Measurements from ENCODE around the gene MSANTD1.
A peak's percentile ranks its signal among the peaks of the same experiment; 100 is the strongest.

MSANTD1 gene

GRCh38 chr4:3284734-3285557 lies 36.0 kb downstream of the MSANTD1 start:
- no peak for DNase-seq (ENCODE audit: low read depth, low spot score)
- Histone ChIP-seq H3K9ac (ENCODE audit: insufficient read length, low read depth) (no peak overlapping the region), H3K27me3 (ENCODE audit: insufficient read depth, insufficient read length) (peaks cover 5% of the 10 kb centered on the region)

GRCh38 chr4:3285558-3286334 lies 36.8 kb downstream of the MSANTD1 start:
- Histone ChIP-seq H3K9ac (ENCODE audit: insufficient read length, low read depth) (no peak overlapping the region), H3K9me3 (ENCODE audit: insufficient read depth, low read length) (no peaks in the 10 kb centered on the region), H3K4me1 (ENCODE audit: insufficient read depth, insufficient read length) (peaks cover 4% of the 10 kb centered on the region), H3K27me3 (ENCODE audit: insufficient read depth, insufficient read length) (peaks cover 13% of the 10 kb centered on the region), H3K4me3 (ENCODE audit: insufficient read length, low read depth) (no peak overlapping the region), H3K36me3 (ENCODE audit: insufficient read depth, insufficient read length, low read length) (no peaks in the 10 kb centered on the region)
- TF ChIP-seq YY1 (IDR thresholded peaks at IDR 0.05; ENCODE audit: insufficient read depth, insufficient read length) (no peak), SUZ12 (IDR thresholded peaks at IDR 0.05; ENCODE audit: extremely low read depth, insufficient read depth, insufficient read length) (no peak), ZNF274 (IDR thresholded peaks at IDR 0.05; ENCODE audit: low read depth, low read length) (no peak)
- DNase-seq (ENCODE audit: low read depth, low spot score) = no peak

More at GRCh38 chr4:3284734-3285557, 36.0 kb downstream of the MSANTD1 start:
- Histone ChIP-seq H3K36me3 (ENCODE audit: insufficient read depth, insufficient read length, low read length) (no peaks in the 10 kb centered on the region), H3K9me3 (ENCODE audit: insufficient read depth, low read length) (no peaks in the 10 kb centered on the region), H3K4me3 (ENCODE audit: insufficient read length, low read depth) (no peak overlapping the region), H3K4me1 (ENCODE audit: insufficient read depth, insufficient read length) (peaks cover 2% of the 10 kb centered on the region)
- TF ChIP-seq SUZ12 (IDR thresholded peaks at IDR 0.05; ENCODE audit: extremely low read depth, insufficient read depth, insufficient read length) (no peak), YY1 (IDR thresholded peaks at IDR 0.05; ENCODE audit: insufficient read depth, insufficient read length) (no peak), ZNF274 (IDR thresholded peaks at IDR 0.05; ENCODE audit: low read depth, low read length) (no peak)

GRCh38 chr4:3286335-3287175 lies 37.6 kb downstream of the MSANTD1 start:
- Histone ChIP-seq H3K9ac (ENCODE audit: insufficient read length, low read depth) (peak overlapping the region; percentile 1), H3K36me3 (ENCODE audit: insufficient read depth, insufficient read length, low read length) (no peaks in the 10 kb centered on the region), H3K4me3 (ENCODE audit: insufficient read length, low read depth) (no peak overlapping the region), H3K27me3 (ENCODE audit: insufficient read depth, insufficient read length) (peaks cover 21% of the 10 kb centered on the region), H3K4me1 (ENCODE audit: insufficient read depth, insufficient read length) (peaks cover 9% of the 10 kb centered on the region), H3K9me3 (ENCODE audit: insufficient read depth, low read length) (no peaks in the 10 kb centered on the region)
- DNase-seq (ENCODE audit: low read depth, low spot score) = no peak
- no peak for TF ChIP-seq SUZ12 (IDR thresholded peaks at IDR 0.05; ENCODE audit: extremely low read depth, insufficient read depth, insufficient read length)
- no peak for TF ChIP-seq ZNF274 (IDR thresholded peaks at IDR 0.05; ENCODE audit: low read depth, low read length)
- no peak for TF ChIP-seq YY1 (IDR thresholded peaks at IDR 0.05; ENCODE audit: insufficient read depth, insufficient read length)

- Histone ChIP-seq H3K9me3 (ENCODE audit: insufficient read depth, low read length) (no peaks in the 10 kb centered on the region), H3K4me3 (ENCODE audit: insufficient read length, low read depth) (no peak overlapping the region), H3K4me1 (ENCODE audit: insufficient read depth, insufficient read length) (peaks cover 10% of the 10 kb centered on the region), H3K9ac (ENCODE audit: insufficient read length, low read depth) (no peak overlapping the region), H3K27me3 (ENCODE audit: insufficient read depth, insufficient read length) (peaks cover 27% of the 10 kb centered on the region), H3K36me3 (ENCODE audit: insufficient read depth, insufficient read length, low read length) (no peaks in the 10 kb centered on the region)
- DNase-seq (ENCODE audit: low read depth, low spot score) = no peak
- TF ChIP-seq YY1 (IDR thresholded peaks at IDR 0.05; ENCODE audit: insufficient read depth, insufficient read length) = no peak
Observed at GRCh38 chr4:3287271-3287971, 38.5 kb downstream of the MSANTD1 start.

GRCh38 chr4:3287972-3288570 lies 39.1 kb downstream of the MSANTD1 start:
- H3K27me3 ChIP-seq (ENCODE audit: insufficient read depth, insufficient read length) = peaks cover 27% of the 10 kb centered on the region
- H3K9me3 ChIP-seq (ENCODE audit: insufficient read depth, low read length) = no peaks in the 10 kb centered on the region
- DNase-seq (ENCODE audit: low read depth, low spot score) = no peak
- H3K4me3 ChIP-seq (ENCODE audit: insufficient read length, low read depth) = no peak overlapping the region
- TF ChIP-seq ZNF274 (IDR thresholded peaks at IDR 0.05; ENCODE audit: low read depth, low read length) (no peak), YY1 (IDR thresholded peaks at IDR 0.05; ENCODE audit: insufficient read depth, insufficient read length) (no peak), SUZ12 (IDR thresholded peaks at IDR 0.05; ENCODE audit: extremely low read depth, insufficient read depth, insufficient read length) (no peak)
- H3K36me3 ChIP-seq (ENCODE audit: insufficient read depth, insufficient read length, low read length) = no peaks in the 10 kb centered on the region
- H3K4me1 ChIP-seq (ENCODE audit: insufficient read depth, insufficient read length) = peaks cover 10% of the 10 kb centered on the region
- peak overlapping the region; percentile 28 for H3K9ac ChIP-seq (ENCODE audit: insufficient read length, low read depth)

GRCh38 chr4:3288571-3289094 lies 39.7 kb downstream of the MSANTD1 start:
- Histone ChIP-seq H3K36me3 (ENCODE audit: insufficient read depth, insufficient read length, low read length) (no peaks in the 10 kb centered on the region), H3K9me3 (ENCODE audit: insufficient read depth, low read length) (no peaks in the 10 kb centered on the region), H3K4me1 (ENCODE audit: insufficient read depth, insufficient read length) (peaks cover 11% of the 10 kb centered on the region), H3K9ac (ENCODE audit: insufficient read length, low read depth) (no peak overlapping the region), H3K4me3 (ENCODE audit: insufficient read length, low read depth) (no peak overlapping the region), H3K27me3 (ENCODE audit: insufficient read depth, insufficient read length) (peaks cover 27% of the 10 kb centered on the region)
- TF ChIP-seq YY1 (IDR thresholded peaks at IDR 0.05; ENCODE audit: insufficient read depth, insufficient read length) (no peak), ZNF274 (IDR thresholded peaks at IDR 0.05; ENCODE audit: low read depth, low read length) (no peak), SUZ12 (IDR thresholded peaks at IDR 0.05; ENCODE audit: extremely low read depth, insufficient read depth, insufficient read length) (no peak)
- no peak for DNase-seq (ENCODE audit: low read depth, low spot score)
